RWPE2 (cell line): Measurements from ENCODE around the gene ABHD15.

Experiments used
- ATAC-seq: fragments of 200-7000 bp; cut with Tn5 transposase; 3 replicates; pipeline ENCODE4 v1.9.1; 2021; ENCODE audit warnings: low read depth
- DNase-seq: peaks from one replicate; pipeline ENCODE4 v3.0.0-alpha.2; 2020; ENCODE audit warnings: low spot score
- H3K27ac ChIP-seq: fragments of 450-650 bp; 2 replicates; pipeline ENCODE4 v1.5.1; 2017; ENCODE audit warnings: mild to moderate bottlenecking; ENCODE audit not compliant: poor library complexity, severe bottlenecking
- H3K27me3 ChIP-seq: fragments of 250-450 bp; sonication (Bioruptor Pico); 2 replicates; pipeline ENCODE4 v1.5.1; 2021; ENCODE audit warnings: mild to moderate bottlenecking, moderate library complexity; ENCODE audit not compliant: insufficient read depth, poor library complexity, severe bottlenecking
- H3K36me3 ChIP-seq: fragments of 250-450 bp; sonication (Bioruptor Pico); 2 replicates; pipeline ENCODE4 v1.5.1; 2020; ENCODE audit warnings: low read depth, mild to moderate bottlenecking, moderate library complexity
- H3K4me1 ChIP-seq: fragments of 250-450 bp; sonication (Bioruptor Pico); 2 replicates; pipeline ENCODE4 v1.5.1; 2021; ENCODE audit warnings: mild to moderate bottlenecking, moderate library complexity; ENCODE audit not compliant: insufficient read depth, poor library complexity, severe bottlenecking
- H3K4me3 ChIP-seq: fragments of 250-450 bp; sonication (Bioruptor Pico); 2 replicates; pipeline ENCODE4 v1.5.1; 2021; ENCODE audit warnings: mild to moderate bottlenecking, moderate library complexity; ENCODE audit not compliant: severe bottlenecking
- H3K9me3 ChIP-seq: fragments of 250-450 bp; sonication (Bioruptor Pico); 2 replicates; pipeline ENCODE4 v1.5.1; 2021; ENCODE audit warnings: mild to moderate bottlenecking, moderate library complexity; ENCODE audit not compliant: severe bottlenecking
- CTCF ChIP-seq: fragments of 450-650 bp; IDR thresholded peaks from one replicate; pipeline ENCODE4 v1.5.1; 2017; ENCODE audit warnings: mild to moderate bottlenecking, moderate library complexity; ENCODE audit not compliant: poor library complexity, severe bottlenecking

Gene ABHD15

DNA sequence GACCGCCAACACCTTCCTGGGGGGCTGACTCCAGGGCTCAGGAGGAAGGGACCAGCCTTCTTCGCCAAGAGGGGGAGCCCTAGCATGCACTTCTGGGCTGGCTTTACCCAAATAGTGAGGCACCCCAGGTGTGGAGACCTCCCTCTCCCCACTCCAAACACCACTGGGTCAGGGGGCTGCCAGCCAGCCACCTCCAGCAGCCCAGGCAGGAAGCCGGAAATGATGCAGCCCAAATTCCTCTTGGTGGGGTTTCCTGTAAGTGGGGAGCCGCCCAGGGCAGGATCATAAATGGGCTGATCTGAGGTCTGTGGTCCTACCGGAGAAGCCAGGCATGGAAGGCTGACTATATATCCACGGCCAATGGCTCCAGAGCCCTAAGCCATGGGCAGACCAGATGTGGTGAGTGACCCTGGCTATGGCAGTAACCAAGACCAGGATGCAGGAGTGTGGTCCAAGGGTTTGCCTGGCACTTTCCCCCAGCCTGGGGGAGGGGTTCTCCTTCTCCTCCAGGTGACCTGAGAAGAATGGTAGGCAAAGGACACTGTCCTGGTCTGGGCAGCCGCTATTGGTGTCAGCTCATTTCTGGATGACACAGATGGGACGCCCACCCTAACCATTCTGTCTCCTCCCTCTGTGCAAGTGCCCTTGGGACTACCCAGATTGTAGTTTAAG is 18.4 kb upstream of the ABHD15 start:
- DNase-seq, result no peak
- TF ChIP-seq CTCF, result no peak
- no peak overlapping the region for H3K4me3 ChIP-seq
- H3K4me1 ChIP-seq, result peaks cover 53% of the 10 kb centered on the region
- H3K27me3 ChIP-seq, result no peaks in the 10 kb centered on the region
- peak overlapping the region; percentile 80 for H3K27ac ChIP-seq
- no peak for ATAC-seq
- peaks cover 30% of the 10 kb centered on the region for H3K36me3 ChIP-seq
- H3K9me3 ChIP-seq, result peaks cover 4% of the 10 kb centered on the region

DNA sequence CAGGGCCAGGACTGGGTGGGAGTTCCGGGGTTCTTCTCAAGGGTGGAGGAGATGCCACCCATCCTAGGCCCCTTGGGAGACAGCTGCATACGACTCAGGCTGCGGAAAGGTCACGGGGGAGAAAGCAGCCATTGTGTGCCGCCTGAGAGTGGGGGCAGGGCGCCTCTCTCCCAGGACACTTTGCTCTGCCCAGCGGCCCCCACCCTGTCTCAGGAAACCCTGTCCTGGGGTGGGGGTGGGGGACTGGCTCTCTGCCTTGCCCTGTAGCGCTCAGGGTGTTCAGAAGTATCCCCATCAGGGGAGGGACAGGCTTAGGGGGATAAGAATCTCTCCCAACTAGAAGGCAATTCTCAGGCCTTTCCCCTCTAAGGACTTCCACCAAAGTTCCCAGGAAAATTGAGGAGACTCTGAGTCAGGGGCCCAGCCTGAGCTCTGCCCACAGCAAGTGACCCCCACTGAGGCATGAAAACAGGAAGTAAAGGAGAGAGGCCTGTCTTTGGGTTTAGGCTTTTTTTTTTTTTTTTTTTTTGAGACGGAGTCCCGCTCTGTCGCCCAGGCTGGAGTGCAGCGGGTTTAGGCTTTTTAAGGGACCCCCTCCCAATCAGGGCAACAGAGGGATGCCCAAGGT is 17.7 kb upstream of the ABHD15 start:
- peak overlapping the region; percentile 80 for H3K27ac ChIP-seq
- no peak for ATAC-seq
- H3K4me1 ChIP-seq, result peaks cover 53% of the 10 kb centered on the region
- peaks cover 37% of the 10 kb centered on the region for H3K36me3 ChIP-seq
- H3K4me3 ChIP-seq, result no peak overlapping the region
- no peak for TF ChIP-seq CTCF
- H3K27me3 ChIP-seq, result no peaks in the 10 kb centered on the region
- peaks cover 4% of the 10 kb centered on the region for H3K9me3 ChIP-seq
- no peak for DNase-seq

DNA sequence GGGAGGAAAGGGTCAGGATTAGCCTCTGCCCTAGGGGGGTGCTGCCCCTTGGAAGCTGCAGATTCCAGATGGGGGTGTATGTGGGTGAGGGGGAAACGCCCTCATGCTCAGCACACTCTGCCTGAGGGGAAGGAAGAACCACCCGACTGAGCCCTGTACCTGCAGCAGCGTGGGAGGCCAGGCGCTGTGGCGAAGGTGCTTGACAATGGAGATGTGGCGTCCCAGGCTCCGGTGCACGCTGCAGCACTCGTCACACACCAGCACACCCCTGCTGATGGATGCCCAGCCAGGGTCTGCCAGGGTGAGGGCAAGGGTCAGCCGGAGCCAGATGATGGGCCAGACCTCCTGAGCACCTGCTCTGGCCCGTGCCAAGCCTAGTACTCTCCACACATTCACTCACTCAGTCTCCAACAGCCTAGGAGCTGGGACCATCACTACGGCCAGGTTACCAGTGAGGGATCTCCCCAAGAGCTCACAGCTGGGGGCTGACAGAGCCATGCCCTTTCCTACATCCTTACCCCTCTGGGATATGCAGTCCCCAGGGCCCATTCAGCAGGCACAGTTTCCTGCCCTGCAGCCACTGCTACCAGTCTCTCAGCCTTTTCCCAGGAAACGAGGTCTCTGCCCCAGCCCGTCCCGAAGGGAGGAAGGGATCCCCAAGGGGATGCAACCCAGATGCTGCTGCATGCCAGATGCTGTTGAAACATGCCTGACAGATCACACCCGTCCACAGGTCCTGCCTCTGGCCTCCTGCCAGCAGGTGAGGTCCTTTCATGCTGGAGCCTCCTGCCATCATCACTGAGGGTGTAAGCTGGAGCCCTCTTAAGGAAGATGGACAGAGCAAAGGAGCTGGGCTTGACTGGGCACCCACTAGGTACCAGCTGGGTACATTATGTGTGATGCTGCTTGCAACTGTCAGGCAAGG is 16.7 kb upstream of the ABHD15 start:
- peak; percentile 96 for DNase-seq
- Histone ChIP-seq H3K27ac (peak overlapping the region; percentile 80), H3K36me3 (peaks cover 47% of the 10 kb centered on the region)

GRCh38 chr17:29582772-29583171 is 15.9 kb upstream of the ABHD15 start:
- peaks cover 55% of the 10 kb centered on the region for H3K36me3 ChIP-seq

More for the DNA sequence above, 16.7 kb upstream of the ABHD15 start:
- Histone ChIP-seq H3K4me3 (no peak overlapping the region), H3K4me1 (peaks cover 53% of the 10 kb centered on the region), H3K9me3 (peaks cover 4% of the 10 kb centered on the region), H3K27me3 (no peaks in the 10 kb centered on the region)
- no peak for TF ChIP-seq CTCF
- ATAC-seq, result peak; percentile 66

More at GRCh38 chr17:29582772-29583171, 15.9 kb upstream of the ABHD15 start:
- no peaks in the 10 kb centered on the region for H3K27me3 ChIP-seq
- TF ChIP-seq CTCF, result no peak
- DNase-seq (no peak), ATAC-seq (no peak)
- peaks cover 4% of the 10 kb centered on the region for H3K9me3 ChIP-seq
- no peak overlapping the region for H3K4me3 ChIP-seq
- peak overlapping the region; percentile 80 for H3K27ac ChIP-seq
- H3K4me1 ChIP-seq, result peaks cover 50% of the 10 kb centered on the region
